ENCODE measurements around the gene TNNT1. TPM values are rescaled to one million over a fixed set of nuclear protein-coding genes. Genes with fewer than 3 reads are reported as not detected.

Gene TNNT1
- total RNA-seq, 1 donor from 2014 or later: 24.4 TPM

GRCh38 chr19:55137915-55138314, 11.1 kb downstream of the TNNT1 start:
- no peak for TF ChIP-seq CTCF (conservative IDR thresholded peaks at IDR 0.05; ENCODE audit: low read depth, low read length)
- no peak overlapping the region for H3K4me3 ChIP-seq (ENCODE audit: low read depth, low read length)
- no peak for DNase-seq (ENCODE audit: low read depth)

- no peak for DNase-seq (ENCODE audit: low read depth)
- no peak for TF ChIP-seq CTCF (conservative IDR thresholded peaks at IDR 0.05; ENCODE audit: low read depth, low read length)
- no peak overlapping the region for H3K4me3 ChIP-seq (ENCODE audit: low read depth, low read length)
Measured at GRCh38 chr19:55136399-55137102, 12.5 kb downstream of the TNNT1 start.

GRCh38 chr19:55134736-55135135, 14.3 kb downstream of the TNNT1 start:
- no peak overlapping the region for H3K4me3 ChIP-seq (ENCODE audit: low read depth, low read length)
- no peak for DNase-seq (ENCODE audit: low read depth)
- no peak for TF ChIP-seq CTCF (conservative IDR thresholded peaks at IDR 0.05; ENCODE audit: low read depth, low read length)

DNA sequence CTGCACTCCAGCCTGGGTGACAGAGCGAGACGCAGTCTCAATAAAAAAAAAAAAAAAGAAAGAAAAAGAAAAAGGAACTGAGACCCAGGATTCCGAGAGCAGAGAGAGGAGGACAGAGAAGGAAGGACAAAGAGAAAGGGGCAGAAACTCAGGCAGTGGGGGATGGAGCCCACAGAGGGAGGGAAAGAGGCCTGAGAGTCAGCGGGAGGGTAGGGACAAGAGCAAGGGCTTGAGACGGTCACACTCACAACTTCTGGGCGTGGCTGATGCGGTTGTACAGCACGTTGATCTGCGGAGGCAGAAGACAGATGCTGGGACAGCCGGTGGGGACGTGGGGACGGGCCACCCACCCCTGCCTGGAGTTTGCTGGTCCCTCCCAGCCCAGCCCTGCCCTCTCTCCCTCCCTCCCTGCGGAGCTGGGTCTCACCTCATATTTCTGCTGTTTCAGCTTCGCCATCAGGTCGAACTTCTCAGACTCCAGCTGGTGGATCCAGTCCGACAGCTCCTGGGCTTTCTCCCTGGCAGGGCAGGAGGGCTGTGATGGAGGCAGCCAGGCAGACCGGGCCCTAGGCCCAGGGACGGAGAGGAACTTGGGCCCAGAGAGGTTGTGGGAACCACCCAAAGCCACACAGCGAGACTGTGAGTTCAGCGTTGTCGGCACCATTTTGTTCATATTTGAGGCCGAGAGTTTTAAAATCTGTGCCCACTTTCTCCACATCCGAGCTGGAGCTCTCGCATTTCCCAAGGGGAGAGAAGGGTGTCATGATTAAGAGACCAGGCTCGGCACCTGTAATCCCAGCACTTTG, 15.2 kb downstream of the TNNT1 start:
- TF ChIP-seq CTCF (conservative IDR thresholded peaks at IDR 0.05; ENCODE audit: low read depth, low read length): no peak
- H3K4me3 ChIP-seq (ENCODE audit: low read depth, low read length): no peak overlapping the region
- DNase-seq (ENCODE audit: low read depth): no peak

- no peak overlapping the region for H3K4me3 ChIP-seq (ENCODE audit: low read depth, low read length)
- peak; percentile 37 for TF ChIP-seq CTCF (conservative IDR thresholded peaks at IDR 0.05; ENCODE audit: low read depth, low read length)
- no peak for DNase-seq (ENCODE audit: low read depth)
Measured at GRCh38 chr19:55132453-55133129, 16.4 kb downstream of the TNNT1 start.

GRCh38 chr19:55131421-55131820, 17.6 kb downstream of the TNNT1 start:
- no peak for TF ChIP-seq CTCF (conservative IDR thresholded peaks at IDR 0.05; ENCODE audit: low read depth, low read length)
- no peak overlapping the region for H3K4me3 ChIP-seq (ENCODE audit: low read depth, low read length)
- no peak for DNase-seq (ENCODE audit: low read depth)
